A549 (cell line): ENCODE measurements around the gene PRSS27. TPM values are rescaled to one million over a fixed set of nuclear protein-coding genes. Genes with fewer than 3 reads are reported as not detected.

Experiments
- ATAC-seq, 2 experiments: fragments of 200-7000 bp in 1 of 2; fragments of >200 bp in 1 of 2; cut with Nextera tagmentation in 1 of 2; cut with Tn5 transposase in 1 of 2; 3 replicates each; pipeline versions ENCODE4 v1.8.0 to v1.9.1; 2018 to 2020; ENCODE audit warnings: mild to moderate bottlenecking in 1 of 2, moderate library complexity in 1 of 2
- CTCF ChIA-PET: fragments of 300-600 bp; sonication (Branson Sonifier 250); formaldehyde crosslinking; extraction: SDS; loops from one replicate; lab custom pipeline; 2021; ENCODE audit warnings: antibody characterized with exemption, inconsistent platforms; lab: Yijun Ruan, JAX
- POLR2A ChIA-PET: fragments of 350-600 bp; formaldehyde crosslinking; extraction: SDS; loops from one replicate; lab custom pipeline; 2021; ENCODE audit warnings: antibody characterized with exemption, inconsistent platforms; lab: Yijun Ruan, JAX
- DNase-seq, 2 experiments: peaks; one replicate each; pipeline versions ENCODE4 v3.0.0 to v3.0.0-alpha.2; 2011 to 2016; ENCODE audit warnings: low read depth in 1 of 2, low spot score in 1 of 2
- FAIRE-seq: peaks from 2 replicates; lab custom pipeline; 2011; peaks lifted over from hg19 to GRCh38; lab: Jason Lieb, UNC
- H3K27ac ChIP-seq, 2 experiments: fragments of >200 bp; sonication (Bioruptor Twin); formaldehyde crosslinking; 3 replicates each; pipeline ENCODE4 v1.5.1; 2016 to 2017
- H3K4me1 ChIP-seq: fragments of >200 bp; sonication (Bioruptor Twin); formaldehyde crosslinking; 3 replicates; pipeline ENCODE4 v1.6.1; 2016
- H3K4me2 ChIP-seq: fragments of >200 bp; sonication (Bioruptor Twin); formaldehyde crosslinking; 3 replicates; pipeline ENCODE4 v1.6.1; 2016
- H3K4me3 ChIP-seq: fragments of >200 bp; sonication (Bioruptor Twin); formaldehyde crosslinking; 3 replicates; pipeline ENCODE4 v1.5.1; 2016
- H3K9me3 ChIP-seq: fragments of >200 bp; sonication (Bioruptor Twin); formaldehyde crosslinking; 3 replicates; pipeline ENCODE4 v1.6.1; 2016
- BHLHE40 ChIP-seq: IDR thresholded peaks from 2 replicates; pipeline ENCODE4 v1.6.1; 2012; ENCODE audit warnings: low read depth, low read length, inconsistent platforms
- CEBPB ChIP-seq, 2 experiments: fragments of >200 bp in 1 of 2; sonication (Bioruptor Twin) in 1 of 2; formaldehyde crosslinking in 1 of 2; IDR thresholded peaks; 2 replicates each; pipeline ENCODE4 v1.6.1; 2012 to 2016
- CTCF ChIP-seq: fragments of >200 bp; sonication (Bioruptor Twin); formaldehyde crosslinking; IDR thresholded peaks from 3 replicates; pipeline ENCODE4 v1.5.1; 2016
- E2F6 ChIP-seq: IDR thresholded peaks from 2 replicates; pipeline ENCODE4 v1.6.1; 2012; ENCODE audit warnings: low read depth, borderline replicate concordance
- FOSB ChIP-seq: fragments of 250-450 bp; sonication (Bioruptor Pico); IDR thresholded peaks from 2 replicates; pipeline ENCODE4 v1.5.0; 2020; ENCODE audit warnings: mild to moderate bottlenecking, moderate library complexity
- FOXS1 ChIP-seq: fragments of 250-450 bp; sonication (Bioruptor Pico); IDR thresholded peaks from 2 replicates; pipeline ENCODE4 v1.5.0; 2020; ENCODE audit warnings: mild to moderate bottlenecking, moderate library complexity
- HMGXB4 ChIP-seq: fragments of 250-450 bp; sonication (Bioruptor Pico); IDR thresholded peaks from 2 replicates; pipeline ENCODE4 v1.5.0; 2021; ENCODE audit warnings: mild to moderate bottlenecking, moderate library complexity, borderline replicate concordance
- HOXB13 ChIP-seq: fragments of 250-450 bp; sonication (Bioruptor Pico); IDR thresholded peaks from 2 replicates; pipeline ENCODE4 v1.5.0; 2020; ENCODE audit warnings: low read depth, mild to moderate bottlenecking, moderate library complexity
- HOXB5 ChIP-seq: fragments of 250-450 bp; sonication (Bioruptor Pico); IDR thresholded peaks from 2 replicates; pipeline ENCODE4 v1.5.0; 2020; ENCODE audit warnings: mild to moderate bottlenecking, moderate library complexity
- KDM5A ChIP-seq: fragments of 200-600 bp; sonication (generic); IDR thresholded peaks from 2 replicates; pipeline ENCODE4 v1.6.1; 2016; ENCODE audit warnings: antibody characterized with exemption, mild to moderate bottlenecking
- MYC ChIP-seq: IDR thresholded peaks from 2 replicates; pipeline ENCODE4 v1.6.1; 2012; ENCODE audit warnings: mild to moderate bottlenecking, inconsistent platforms, low read length, improper control_type of control experiment, borderline replicate concordance
- NFE2L2 ChIP-seq: fragments of 150-350 bp; conservative IDR thresholded peaks from 2 replicates; pipeline ENCODE4 v1.6.1; 2014; ENCODE audit warnings: low read length
- NPAS2 ChIP-seq: fragments of 250-450 bp; sonication (Bioruptor Pico); IDR thresholded peaks from 2 replicates; pipeline ENCODE4 v1.8.0; 2022; ENCODE audit warnings: mild to moderate bottlenecking, moderate library complexity, borderline replicate concordance
- PHF8 ChIP-seq: fragments of 200-600 bp; sonication (generic); IDR thresholded peaks from 2 replicates; pipeline ENCODE4 v1.6.1; 2016; ENCODE audit warnings: low read depth, mild to moderate bottlenecking, antibody characterized with exemption, moderate library complexity, borderline replicate concordance
- POLR2A ChIP-seq: IDR thresholded peaks from 2 replicates; pipeline ENCODE4 v1.6.1; 2012; ENCODE audit warnings: mild to moderate bottlenecking, low read length
- ZC3H11A ChIP-seq: fragments of 450-650 bp; IDR thresholded peaks from 2 replicates; pipeline ENCODE4 v1.6.1; 2014; ENCODE audit warnings: antibody characterized with exemption, mild to moderate bottlenecking
- ZNF302 ChIP-seq: fragments of 250-450 bp; sonication (Bioruptor Pico); IDR thresholded peaks from 2 replicates; pipeline ENCODE4 v1.9.0; 2021; ENCODE audit warnings: inconsistent platforms, mild to moderate bottlenecking, moderate library complexity
- WGBS: methylation state at CpG from one replicate; pipeline ENCODE4 v1.1.6; 2017; ENCODE audit errors: missing lambda C conversion rate; 5-methylcytosine and 5-hydroxymethylcytosine counted together
- polyA plus RNA-seq, 4 experiments: library from polyadenylated mRNA; depleted of rRNA in 3 of 4; stranded (reverse); fragments of >200 nt; fragmentation: RNase III in 1 of 4; extraction: RNeasy Plus Mini Kit Qiagen cat#74134 plus additional on column Dnase treatment in 1 of 4; gene quantifications; 2 replicates in 3 of 4; 3 replicates in 1 of 4; pipeline ENCODE4 v1.2.3, GENCODE V29; 2011 to 2017
- TF ChIP-seq, protein P1 (sequence below): IDR thresholded peaks from 2 replicates; pipeline ENCODE4 v1.6.1; 2012
- TF ChIP-seq, protein P2 (sequence below): fragments of 200-600 bp; sonication (generic); IDR thresholded peaks from 2 replicates; pipeline ENCODE4 v1.6.1; 2016; ENCODE audit warnings: antibody characterized with exemption, mild to moderate bottlenecking, moderate library complexity

PRSS27 gene
- polyA plus RNA-seq, 2 of the 4 experiments (the other 2 are of a cell fraction), result 1.00 to 1.2 TPM

DNA sequence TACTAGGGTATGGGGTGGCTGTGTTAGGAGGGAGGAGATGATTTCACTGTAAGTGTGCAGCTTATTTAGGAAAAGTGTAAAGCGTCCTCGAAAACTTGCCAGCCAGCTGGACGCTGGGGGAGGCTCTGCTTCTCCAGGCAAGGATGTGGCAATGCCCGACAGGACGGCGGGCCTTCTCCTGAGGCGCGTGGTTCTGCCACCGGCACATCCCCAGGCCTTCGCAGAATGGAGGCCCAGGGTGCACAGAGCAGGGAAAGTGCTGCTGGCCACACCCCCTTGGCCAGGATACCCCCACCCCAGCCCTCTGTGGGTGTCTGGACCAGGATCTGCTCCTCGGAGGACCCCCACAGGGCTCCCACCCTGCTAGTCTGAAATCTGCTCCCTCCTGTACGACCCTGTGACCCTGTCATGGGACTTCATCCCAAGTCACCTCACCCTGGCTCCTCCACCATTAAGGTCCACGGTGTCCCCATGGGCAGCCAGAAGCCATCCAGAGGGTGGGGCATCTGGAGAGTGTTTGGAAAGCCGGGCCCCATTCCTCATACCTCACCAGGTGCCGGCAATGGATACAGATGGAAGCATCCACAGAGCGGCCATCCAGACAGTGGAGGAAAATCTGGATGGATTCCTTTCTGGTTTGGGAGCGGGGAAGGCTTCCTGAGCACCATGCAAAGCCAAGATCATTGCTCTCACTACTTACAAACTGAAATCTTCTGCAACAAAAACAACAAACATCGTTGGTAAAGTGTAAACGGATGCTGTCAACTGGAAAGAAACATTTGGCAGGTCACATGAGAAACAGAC is 23.2 kb upstream of the PRSS27 start:
- H3K4me1 ChIP-seq, result no peaks in the 10 kb centered on the region
- H3K9me3 ChIP-seq, result no peaks in the 10 kb centered on the region
- ChIA-PET CTCF (no interaction called here), POLR2A (no interaction called here)
- no peak overlapping the region for H3K4me2 ChIP-seq
- H3K4me3 ChIP-seq, result no peak overlapping the region
- DNase-seq (no peak), FAIRE-seq (no peak), ATAC-seq (no peak)
- no peak for TF ChIP-seq NFE2L2
- no peak for TF ChIP-seq ZC3H11A
- no peak for TF ChIP-seq MYC
- no peak for TF ChIP-seq HOXB5 (CRISPR knock-in tag)
- TF ChIP-seq, protein P1, sequence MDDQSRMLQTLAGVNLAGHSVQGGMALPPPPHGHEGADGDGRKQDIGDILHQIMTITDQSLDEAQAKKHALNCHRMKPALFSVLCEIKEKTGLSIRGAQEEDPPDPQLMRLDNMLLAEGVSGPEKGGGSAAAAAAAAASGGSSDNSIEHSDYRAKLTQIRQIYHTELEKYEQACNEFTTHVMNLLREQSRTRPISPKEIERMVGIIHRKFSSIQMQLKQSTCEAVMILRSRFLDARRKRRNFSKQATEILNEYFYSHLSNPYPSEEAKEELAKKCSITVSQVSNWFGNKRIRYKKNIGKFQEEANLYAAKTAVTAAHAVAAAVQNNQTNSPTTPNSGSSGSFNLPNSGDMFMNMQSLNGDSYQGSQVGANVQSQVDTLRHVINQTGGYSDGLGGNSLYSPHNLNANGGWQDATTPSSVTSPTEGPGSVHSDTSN, result no peak
- TF ChIP-seq FOXS1, result no peak
- TF ChIP-seq HMGXB4 (CRISPR knock-in tag), result no peak
- no peak for TF ChIP-seq HOXB13 (CRISPR knock-in tag)
- no peak for TF ChIP-seq KDM5A
- no peak for TF ChIP-seq E2F6
- no peak for TF ChIP-seq POLR2A
- no peak for TF ChIP-seq NPAS2 (CRISPR knock-in tag)
- no peak for TF ChIP-seq CEBPB (IDR thresholded peaks at IDR 0.05)
- no peak for TF ChIP-seq ZNF302
- TF ChIP-seq, protein P2, sequence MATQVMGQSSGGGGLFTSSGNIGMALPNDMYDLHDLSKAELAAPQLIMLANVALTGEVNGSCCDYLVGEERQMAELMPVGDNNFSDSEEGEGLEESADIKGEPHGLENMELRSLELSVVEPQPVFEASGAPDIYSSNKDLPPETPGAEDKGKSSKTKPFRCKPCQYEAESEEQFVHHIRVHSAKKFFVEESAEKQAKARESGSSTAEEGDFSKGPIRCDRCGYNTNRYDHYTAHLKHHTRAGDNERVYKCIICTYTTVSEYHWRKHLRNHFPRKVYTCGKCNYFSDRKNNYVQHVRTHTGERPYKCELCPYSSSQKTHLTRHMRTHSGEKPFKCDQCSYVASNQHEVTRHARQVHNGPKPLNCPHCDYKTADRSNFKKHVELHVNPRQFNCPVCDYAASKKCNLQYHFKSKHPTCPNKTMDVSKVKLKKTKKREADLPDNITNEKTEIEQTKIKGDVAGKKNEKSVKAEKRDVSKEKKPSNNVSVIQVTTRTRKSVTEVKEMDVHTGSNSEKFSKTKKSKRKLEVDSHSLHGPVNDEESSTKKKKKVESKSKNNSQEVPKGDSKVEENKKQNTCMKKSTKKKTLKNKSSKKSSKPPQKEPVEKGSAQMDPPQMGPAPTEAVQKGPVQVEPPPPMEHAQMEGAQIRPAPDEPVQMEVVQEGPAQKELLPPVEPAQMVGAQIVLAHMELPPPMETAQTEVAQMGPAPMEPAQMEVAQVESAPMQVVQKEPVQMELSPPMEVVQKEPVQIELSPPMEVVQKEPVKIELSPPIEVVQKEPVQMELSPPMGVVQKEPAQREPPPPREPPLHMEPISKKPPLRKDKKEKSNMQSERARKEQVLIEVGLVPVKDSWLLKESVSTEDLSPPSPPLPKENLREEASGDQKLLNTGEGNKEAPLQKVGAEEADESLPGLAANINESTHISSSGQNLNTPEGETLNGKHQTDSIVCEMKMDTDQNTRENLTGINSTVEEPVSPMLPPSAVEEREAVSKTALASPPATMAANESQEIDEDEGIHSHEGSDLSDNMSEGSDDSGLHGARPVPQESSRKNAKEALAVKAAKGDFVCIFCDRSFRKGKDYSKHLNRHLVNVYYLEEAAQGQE, result no peak
- TF ChIP-seq BHLHE40, result no peak
- WGBS, result 75% methylated on average over 14 of the region's 19 CpGs
- no peak overlapping the region for H3K27ac ChIP-seq

DNA sequence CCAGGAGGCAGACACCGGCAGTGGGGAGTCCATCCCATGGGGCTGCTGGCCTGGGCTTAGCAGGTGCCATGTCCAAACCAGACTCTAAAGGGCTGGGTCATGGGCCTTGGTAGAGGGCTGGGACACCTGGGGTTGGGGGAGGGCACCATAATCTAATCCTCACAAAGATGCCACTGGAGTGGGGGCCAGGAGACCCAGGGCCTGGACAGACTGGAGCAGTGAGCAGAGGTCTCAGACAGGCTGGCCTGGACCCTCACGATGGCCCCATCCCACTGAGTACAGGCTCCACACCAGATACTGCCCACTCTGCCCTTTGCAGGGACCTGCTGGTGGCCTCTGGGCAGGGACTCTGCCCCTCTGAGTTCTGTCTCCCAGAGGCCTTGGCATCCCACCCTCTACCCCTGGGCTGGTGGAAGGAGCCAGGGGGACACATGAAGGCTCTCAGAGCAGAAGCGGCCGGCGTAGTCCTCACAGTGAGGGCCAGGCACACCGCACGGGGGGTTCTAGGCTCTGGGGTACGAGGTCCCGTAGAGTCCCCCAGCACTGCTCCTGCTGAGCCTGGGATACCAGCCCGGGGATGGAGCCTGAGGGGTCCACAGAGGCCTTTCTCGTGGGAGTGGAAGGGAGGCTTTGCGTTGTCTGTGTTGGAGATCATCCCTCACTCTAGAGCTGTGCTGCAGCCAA is 22.4 kb upstream of the PRSS27 start:
- POLR2A ChIA-PET, result no interaction called here
- FAIRE-seq, result no peak
- H3K27ac ChIP-seq, result no peak overlapping the region

More for the DNA sequence above, 22.4 kb upstream of the PRSS27 start:
- 79% methylated on average over 5 of the region's 12 CpGs for WGBS
- Histone ChIP-seq H3K4me3 (no peak overlapping the region), H3K4me2 (no peak overlapping the region), H3K4me1 (no peaks in the 10 kb centered on the region), H3K9me3 (no peaks in the 10 kb centered on the region)
- DNase-seq (no peak), ATAC-seq (no peak)
- CTCF ChIA-PET, result no interaction called here
- TF ChIP-seq PHF8 (no peak), KDM5A (no peak), FOSB (CRISPR knock-in tag) (no peak), CTCF (no peak)
- TF ChIP-seq, protein P1, result no peak
- TF ChIP-seq, all 56 proteins: peak for 0
